Loucy (cell line): ENCODE data around the gene ARHGAP26.

Experiments
- CTCF ChIP-seq: fragments of 200-600 bp; sonication (generic); conservative IDR thresholded peaks from 2 replicates; pipeline ENCODE4 v1.5.1; 2014; ENCODE audit warnings: mild to moderate bottlenecking, antibody characterized with exemption, low read length
- EZH2phosphoT487 ChIP-seq: fragments of 200-600 bp; IDR thresholded peaks from 2 replicates; pipeline ENCODE4 v1.6.1; 2018; ENCODE audit warnings: antibody characterized with exemption, mild to moderate bottlenecking, moderate library complexity, borderline replicate concordance

- no peak for TF ChIP-seq CTCF
- TF ChIP-seq EZH2phosphoT487: no peak
Measured at GRCh38 chr5:143065185-143065965, 295.2 kb downstream of the ARHGAP26 start.
